Measurements from ENCODE around the gene TOR4A.

TOR4A gene

GRCh38 chr9:137330689-137331088, 53.2 kb downstream of the TOR4A start:
- TF ChIP-seq, protein P1, sequence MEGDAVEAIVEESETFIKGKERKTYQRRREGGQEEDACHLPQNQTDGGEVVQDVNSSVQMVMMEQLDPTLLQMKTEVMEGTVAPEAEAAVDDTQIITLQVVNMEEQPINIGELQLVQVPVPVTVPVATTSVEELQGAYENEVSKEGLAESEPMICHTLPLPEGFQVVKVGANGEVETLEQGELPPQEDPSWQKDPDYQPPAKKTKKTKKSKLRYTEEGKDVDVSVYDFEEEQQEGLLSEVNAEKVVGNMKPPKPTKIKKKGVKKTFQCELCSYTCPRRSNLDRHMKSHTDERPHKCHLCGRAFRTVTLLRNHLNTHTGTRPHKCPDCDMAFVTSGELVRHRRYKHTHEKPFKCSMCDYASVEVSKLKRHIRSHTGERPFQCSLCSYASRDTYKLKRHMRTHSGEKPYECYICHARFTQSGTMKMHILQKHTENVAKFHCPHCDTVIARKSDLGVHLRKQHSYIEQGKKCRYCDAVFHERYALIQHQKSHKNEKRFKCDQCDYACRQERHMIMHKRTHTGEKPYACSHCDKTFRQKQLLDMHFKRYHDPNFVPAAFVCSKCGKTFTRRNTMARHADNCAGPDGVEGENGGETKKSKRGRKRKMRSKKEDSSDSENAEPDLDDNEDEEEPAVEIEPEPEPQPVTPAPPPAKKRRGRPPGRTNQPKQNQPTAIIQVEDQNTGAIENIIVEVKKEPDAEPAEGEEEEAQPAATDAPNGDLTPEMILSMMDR (IDR thresholded peaks at IDR 0.05; ENCODE audit: low read depth, low read length): no peak
- no peak overlapping the region for H3K4me3 ChIP-seq (replicated peaks in 1 of 2; ENCODE audit: low read depth in 2 of 2, low read length in 2 of 2)
- no peak for DNase-seq (ENCODE audit: low read depth in 2 of 2)

- TF ChIP-seq, protein P1 (IDR thresholded peaks at IDR 0.05; ENCODE audit: low read depth, low read length): no peak
Observed at GRCh38 chr9:137331929-137332328, 54.4 kb downstream of the TOR4A start.

More at GRCh38 chr9:137331929-137332328, 54.4 kb downstream of the TOR4A start:
- no peak overlapping the region for H3K4me3 ChIP-seq (replicated peaks in 1 of 2; ENCODE audit: low read depth in 2 of 2, low read length in 2 of 2)
- DNase-seq (ENCODE audit: low read depth in 2 of 2): no peak
